CD4-positive, alpha-beta T cell treated with Interleukin-21 for 1 hour (primary cell): ENCODE data around the gene GTPBP4.
"Not testable (repeated sequence)": the region's sequence is repeated elsewhere in the genome, so short reads cannot be mapped to it uniquely, and the experiment has no call there.

Experiments
- DNase-seq: peaks from one replicate; pipeline ENCODE4 v3.0.0-alpha.2; 2020

The GTPBP4 gene

GRCh38 chr10:992871-993270 lies 4.6 kb downstream of the GTPBP4 start:
- no peak for DNase-seq

GRCh38 chr10:994836-995558 lies 6.8 kb downstream of the GTPBP4 start:
- no peak for DNase-seq

DNA sequence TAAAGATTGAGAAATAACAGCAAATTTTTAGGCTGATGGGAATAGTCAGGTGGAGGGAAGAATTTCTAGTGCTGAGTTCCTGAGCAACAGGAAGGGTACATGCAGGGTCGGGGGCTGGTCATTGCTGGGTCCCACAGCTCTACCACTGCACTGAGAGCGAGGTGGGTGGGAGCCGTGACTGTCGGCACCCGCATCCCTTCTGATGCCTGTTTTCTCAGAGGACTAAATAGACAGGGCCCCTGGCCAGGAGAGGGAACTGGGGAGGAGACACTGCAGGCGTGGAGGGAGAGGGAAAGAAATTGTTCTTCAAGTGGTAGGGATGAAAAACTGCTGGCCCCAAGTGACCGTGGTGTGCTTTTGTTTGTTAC lies 7.3 kb downstream of the GTPBP4 start:
- DNase-seq, result no peak

DNA sequence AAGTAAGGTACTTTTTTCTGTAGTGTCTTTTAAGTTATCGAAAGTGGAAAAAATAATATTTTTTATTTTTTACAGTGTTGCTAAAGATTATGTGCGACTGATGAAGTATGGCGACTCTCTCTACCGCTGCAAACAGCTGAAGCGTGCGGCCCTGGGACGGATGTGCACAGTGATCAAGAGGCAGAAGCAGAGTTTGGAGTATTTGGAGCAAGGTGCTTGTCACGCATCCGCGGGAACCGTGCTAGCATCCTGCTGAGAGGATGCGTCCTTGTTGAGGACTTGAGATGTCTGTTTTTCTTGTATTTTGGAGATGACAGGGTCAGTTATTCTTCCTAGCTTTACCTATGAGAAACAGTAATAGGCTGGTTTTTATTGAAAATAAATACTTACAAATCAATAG lies 7.8 kb downstream of the GTPBP4 start:
- no peak for DNase-seq

DNA sequence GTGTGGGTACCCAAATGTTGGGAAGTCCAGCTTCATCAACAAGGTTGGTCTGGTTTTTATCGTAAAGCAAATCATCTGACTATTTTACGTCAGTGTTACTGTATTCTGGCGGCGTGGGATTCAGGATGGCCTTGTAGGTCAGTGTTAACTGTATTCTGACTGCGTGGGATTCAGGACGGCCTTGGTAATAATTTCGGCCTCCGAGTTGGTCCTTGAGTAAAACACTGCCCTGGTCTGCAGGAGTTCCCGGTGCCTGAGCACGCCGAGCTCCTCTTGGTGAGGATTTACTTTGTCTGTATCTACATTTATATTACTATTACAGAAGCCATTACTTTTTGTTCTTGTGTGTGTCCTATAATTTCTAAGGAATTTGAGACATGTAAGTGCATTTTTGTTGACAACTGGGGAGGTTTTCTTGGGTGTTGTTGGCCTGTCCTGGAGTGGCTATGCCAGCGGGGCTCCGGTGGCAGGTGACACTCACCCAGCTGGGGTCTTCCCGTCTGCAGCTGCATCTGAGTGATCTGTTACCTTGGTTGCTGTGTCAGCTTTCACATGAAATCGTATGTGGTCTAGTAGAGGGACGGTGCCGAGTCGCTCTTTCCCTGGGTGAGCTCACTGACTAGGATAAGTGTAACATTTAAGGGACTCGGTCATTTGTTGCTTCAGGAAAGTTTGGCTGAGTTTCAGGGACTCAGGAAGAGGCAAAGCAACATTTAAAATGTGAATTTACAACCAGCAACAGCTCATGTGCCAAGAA lies 9.2 kb downstream of the GTPBP4 start:
- no peak for DNase-seq

GRCh38 chr10:1002425-1003006 lies 14.3 kb downstream of the GTPBP4 start:
- no peak for DNase-seq

DNA sequence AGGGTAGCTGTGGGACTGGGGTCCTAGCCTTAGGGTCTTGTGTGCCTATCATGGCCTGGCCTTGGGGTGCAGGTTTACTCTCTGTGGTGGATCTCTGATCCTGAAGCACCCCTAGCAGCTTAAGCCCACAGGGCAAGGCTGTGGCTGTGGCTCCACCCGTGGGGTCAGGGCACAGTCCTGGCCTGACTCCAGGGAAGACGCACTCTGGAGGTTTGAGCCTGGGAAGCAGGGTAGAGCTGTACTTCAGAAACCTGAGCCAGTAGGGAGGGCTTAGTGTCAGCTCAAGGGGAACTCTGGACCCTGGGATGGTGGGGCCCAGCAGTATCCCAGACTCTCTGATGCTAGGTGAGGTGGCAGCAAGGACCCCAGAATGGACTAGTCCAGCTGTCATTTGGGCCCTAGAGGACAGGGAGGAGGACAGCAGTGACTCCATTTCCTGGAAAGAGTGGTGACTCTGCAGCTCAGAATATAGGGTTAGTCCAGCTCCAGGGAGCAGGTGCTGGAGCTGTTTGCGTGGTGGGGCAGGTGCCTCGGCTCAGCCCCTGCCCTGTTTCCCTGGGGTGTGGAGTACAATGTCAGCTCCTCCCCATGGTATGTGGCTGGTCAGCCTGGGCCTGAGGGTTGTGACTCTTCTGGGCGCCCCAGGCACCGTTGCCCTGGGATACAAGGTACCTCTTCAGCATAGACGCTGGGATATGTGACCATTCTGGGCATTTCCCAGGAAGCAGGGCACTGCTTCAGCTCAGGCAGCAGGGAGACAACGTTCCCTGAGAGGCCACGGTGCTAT lies 15.8 kb downstream of the GTPBP4 start:
- no peak for DNase-seq

DNA sequence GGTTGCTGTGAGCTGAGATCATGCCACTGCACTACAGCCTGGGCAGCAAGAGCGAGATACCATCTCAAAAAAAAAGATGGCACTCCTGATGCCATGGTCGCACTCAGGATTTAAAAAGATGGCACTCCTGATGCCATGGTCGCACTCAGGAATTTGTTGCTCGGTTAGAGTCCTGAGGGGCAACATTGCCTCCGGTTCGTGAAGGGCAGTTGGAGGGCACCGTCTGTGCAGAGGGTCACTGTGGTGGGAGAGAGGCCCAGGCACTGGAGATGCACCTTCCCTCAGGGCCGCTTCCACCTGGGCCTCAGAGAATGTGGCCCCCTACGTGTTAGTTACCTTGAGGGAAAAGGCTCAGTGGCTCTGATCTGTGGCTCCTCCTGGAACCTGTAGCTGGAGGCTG lies 18.3 kb downstream of the GTPBP4 start:
- DNase-seq, result no peak

DNA sequence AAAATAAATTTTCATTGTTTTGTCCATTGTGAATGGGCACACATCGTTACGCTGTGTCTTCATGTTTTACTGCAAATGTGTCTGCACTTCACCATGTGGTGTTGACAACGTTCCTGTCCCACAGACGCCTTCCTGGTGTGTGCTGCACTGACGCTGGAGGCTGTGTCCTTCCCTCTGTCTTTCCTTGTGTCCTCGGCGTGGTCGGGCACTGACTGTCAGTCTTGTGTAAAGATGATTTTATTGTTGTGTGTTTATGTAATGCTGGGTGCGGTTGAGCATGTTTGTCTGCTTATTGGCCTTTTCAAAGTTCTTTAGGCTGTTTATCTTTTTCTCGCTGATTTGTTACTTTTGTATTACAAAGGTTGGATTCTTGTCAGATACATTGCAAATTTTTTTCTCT lies 19.3 kb downstream of the GTPBP4 start:
- no peak for DNase-seq

DNA sequence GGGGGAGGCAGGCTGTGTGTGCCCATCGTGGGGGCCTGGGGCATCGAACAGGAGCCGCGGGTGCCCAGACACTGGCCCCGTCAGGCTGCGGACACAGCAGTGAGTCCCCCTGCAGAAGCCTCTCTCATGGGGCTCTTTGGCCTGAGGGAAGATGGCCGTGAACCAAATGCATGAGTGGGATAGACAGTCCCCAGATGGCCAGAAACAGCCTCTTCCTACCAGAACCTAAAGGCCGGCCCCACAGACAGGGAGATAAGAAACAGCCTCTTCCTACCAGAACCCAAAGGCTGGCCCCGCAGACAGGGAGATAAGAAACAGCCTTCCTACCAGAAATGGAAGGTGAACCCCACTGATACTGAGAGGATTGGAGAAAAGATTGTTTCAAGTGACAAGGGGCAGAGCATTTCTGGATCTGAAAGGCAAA lies 20.8 kb downstream of the GTPBP4 start:
- no peak for DNase-seq

DNA sequence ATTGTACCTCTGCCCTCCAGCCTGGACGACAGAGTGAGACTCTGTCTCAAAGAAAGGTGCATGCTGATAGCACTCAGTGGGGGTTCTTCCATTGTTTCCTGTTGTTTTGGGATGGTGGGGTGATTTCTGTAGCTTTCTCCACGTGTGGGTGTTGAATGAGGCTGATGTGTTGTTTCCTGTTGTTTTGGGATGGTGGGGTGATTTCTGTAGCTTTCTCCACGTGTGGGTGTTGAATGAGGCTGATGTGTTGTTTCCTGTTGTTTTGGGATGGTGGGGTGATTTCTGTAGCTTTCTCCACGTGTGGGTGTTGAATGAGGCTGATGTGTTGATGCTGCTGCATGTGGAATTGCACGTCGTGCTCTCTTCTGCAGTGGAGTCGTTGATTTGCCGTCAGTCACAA lies 21.7 kb downstream of the GTPBP4 start:
- DNase-seq, result not testable (repeated sequence)

GRCh38 chr10:1010703-1011102 lies 22.5 kb downstream of the GTPBP4 start:
- no peak for DNase-seq

DNA sequence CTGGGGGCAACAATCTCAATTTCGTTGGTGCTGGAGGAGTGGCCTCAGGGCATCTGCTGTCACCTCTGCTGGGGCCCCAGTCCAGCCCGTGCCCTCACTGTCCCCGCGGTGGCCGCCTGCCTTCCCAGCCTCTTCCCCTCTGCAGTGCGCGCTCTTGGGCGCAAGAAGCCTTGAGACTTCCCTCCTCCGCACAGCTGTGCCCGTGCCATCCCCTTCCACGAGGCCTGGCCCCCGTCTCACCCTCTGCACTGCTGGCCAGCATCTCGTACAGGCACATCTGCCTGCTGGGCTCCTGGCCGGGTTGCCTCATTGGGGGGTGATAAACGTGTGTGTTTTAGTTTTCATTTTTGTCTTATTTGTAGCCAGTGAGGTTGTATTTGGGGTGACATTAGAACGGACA lies 23.5 kb downstream of the GTPBP4 start:
- DNase-seq, result no peak

DNA sequence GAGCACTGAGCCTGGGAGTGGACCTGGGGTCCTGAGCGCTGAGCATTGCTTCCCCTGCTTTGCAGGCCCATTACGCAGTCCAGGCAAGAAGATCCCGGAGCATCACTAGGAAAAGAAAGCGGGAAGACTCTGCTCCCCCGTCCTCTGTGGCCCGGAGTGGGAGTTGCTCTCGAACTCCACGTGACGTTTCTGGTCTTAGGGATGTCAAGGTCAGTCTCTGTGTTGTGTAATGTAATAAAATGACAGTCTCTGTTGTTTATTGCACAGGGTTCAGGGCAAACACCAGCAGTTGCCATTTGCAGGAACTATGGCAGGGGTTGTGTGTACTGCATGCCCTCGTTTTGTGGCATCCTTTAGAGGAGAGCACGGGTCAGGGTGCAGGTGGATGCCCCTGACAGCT lies 27.5 kb downstream of the GTPBP4 start:
- no peak for DNase-seq

GRCh38 chr10:1019362-1019761 lies 31.1 kb downstream of the GTPBP4 start:
- no peak for DNase-seq

DNA sequence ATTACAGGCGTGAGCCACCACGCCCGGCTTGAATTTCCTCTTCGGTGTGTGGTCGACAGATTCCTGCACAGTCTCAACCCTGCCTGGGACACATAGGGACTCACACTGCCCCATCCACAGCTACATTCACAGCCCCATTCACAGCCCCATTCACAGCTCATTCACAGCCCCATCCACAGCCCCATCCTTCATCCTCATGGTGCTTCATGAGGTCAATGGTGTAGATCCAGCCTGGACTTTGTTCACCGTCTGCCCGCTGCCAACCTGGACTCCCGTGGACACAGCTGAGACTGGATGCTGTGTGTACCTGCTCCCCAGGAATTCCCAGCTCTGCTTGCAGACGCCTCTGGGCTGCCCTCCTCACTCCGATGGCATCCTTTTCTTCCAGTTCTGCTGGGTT lies 32.2 kb downstream of the GTPBP4 start:
- DNase-seq, result no peak

DNA sequence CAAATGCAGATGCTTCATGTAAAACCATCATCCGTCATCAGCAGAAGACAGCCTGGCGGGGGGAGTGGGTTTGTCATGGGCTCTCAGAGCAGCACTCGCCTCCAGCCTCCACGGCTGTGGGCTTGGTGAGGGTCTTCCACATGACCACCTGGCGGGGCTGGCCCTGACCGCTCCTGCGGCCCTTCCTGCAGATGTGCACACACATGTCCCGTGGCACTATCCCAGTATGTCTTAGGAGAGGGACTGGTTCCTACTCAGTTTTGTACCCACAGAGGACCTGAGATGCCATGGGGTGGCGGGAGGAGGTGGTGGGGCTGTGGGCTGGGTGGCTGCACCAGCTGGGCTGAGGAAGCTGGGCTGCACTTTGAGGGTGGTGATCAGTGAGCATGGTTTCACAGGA lies 32.7 kb downstream of the GTPBP4 start:
- DNase-seq, result no peak

- DNase-seq, result no peak
These were observed 34.2 kb downstream of the GTPBP4 start for GRCh38 chr10:1022413-1022812.

- no peak for DNase-seq
These were observed 35.9 kb downstream of the GTPBP4 start for GRCh38 chr10:1024103-1024502.

DNA sequence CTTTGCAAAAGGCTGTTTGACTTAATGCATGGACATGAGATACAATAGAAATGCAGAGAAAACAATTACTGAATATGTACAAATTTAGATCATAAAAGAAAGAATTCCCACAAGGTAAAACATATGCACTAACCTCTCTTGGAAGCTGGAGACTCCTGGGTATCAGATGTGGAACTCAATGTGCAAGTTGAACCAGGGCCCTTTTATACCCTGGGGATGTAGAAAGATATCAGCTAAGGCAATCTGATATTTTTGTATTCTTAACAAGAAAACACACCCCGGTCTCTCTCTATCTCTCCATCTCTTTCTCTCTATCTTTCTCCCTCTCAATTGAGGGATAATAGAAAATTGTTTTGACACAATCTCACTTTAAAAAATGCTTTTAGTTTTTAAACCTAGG lies 37.4 kb downstream of the GTPBP4 start, which contains the start of gene IDI2:
Gene IDI2, minus strand, starts transcription at position 177 of the 400 bp plus-strand sequence. CDS start 1,136 bp downstream, outside the sequence.
- DNase-seq, result no peak

DNA sequence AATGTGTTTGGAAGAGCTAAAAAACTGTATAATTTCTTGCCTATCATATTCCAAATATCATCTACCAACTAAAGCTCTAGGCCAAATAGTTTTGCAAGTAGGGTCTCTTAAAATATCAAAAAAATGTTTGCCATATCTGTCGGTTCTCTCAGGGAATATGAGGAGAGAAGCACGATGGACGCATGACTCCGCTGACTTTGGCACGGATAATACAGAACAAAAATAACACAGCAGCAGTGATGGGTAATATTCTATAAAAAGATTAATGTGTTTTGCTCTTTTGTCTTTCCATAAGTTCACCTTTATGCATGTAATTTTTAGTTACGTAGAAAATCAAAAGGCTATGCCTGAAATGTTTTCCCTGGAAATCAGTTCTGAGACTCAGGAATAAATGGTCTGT lies 38.3 kb downstream of the GTPBP4 start:
- DNase-seq, result no peak

- no peak for DNase-seq
These were observed 41.6 kb downstream of the GTPBP4 start for GRCh38 chr10:1029838-1030237.

GRCh38 chr10:1033601-1034000 lies 45.4 kb downstream of the GTPBP4 start:
- DNase-seq, result no peak
